ENCODE results near the gene GC. TPM values are rescaled to one million over a fixed set of nuclear protein-coding genes. Genes with fewer than 3 reads are reported as not detected.

The GC gene, protein sequence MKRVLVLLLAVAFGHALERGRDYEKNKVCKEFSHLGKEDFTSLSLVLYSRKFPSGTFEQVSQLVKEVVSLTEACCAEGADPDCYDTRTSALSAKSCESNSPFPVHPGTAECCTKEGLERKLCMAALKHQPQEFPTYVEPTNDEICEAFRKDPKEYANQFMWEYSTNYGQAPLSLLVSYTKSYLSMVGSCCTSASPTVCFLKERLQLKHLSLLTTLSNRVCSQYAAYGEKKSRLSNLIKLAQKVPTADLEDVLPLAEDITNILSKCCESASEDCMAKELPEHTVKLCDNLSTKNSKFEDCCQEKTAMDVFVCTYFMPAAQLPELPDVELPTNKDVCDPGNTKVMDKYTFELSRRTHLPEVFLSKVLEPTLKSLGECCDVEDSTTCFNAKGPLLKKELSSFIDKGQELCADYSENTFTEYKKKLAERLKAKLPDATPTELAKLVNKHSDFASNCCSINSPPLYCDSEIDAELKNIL
- total RNA-seq, result not detected in 2 replicates

DNA sequence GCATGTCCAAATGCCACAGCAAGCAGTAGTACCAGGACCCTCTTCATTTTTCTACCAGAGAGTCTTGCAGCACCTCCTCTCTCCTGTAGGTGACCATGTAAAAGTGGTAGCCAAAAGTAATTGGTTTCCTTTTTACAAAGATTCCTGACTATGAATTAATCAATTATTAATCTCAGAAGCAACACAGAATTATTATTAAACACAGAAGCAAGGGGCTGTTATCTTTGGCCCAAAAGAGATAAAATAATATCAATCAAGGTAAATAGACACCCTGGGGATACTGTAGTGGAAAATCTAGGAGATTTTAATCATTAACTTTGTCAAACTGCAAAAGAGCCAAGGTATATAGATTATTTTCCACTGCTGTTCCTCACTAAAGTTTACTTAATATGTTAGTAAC lies at the start of gene GC:
Gene GC (minus strand): TSS at position 108 of the 400 bp plus-strand sequence. CDS start 61 bp downstream, at position 47.
- TF ChIP-seq, protein P1, sequence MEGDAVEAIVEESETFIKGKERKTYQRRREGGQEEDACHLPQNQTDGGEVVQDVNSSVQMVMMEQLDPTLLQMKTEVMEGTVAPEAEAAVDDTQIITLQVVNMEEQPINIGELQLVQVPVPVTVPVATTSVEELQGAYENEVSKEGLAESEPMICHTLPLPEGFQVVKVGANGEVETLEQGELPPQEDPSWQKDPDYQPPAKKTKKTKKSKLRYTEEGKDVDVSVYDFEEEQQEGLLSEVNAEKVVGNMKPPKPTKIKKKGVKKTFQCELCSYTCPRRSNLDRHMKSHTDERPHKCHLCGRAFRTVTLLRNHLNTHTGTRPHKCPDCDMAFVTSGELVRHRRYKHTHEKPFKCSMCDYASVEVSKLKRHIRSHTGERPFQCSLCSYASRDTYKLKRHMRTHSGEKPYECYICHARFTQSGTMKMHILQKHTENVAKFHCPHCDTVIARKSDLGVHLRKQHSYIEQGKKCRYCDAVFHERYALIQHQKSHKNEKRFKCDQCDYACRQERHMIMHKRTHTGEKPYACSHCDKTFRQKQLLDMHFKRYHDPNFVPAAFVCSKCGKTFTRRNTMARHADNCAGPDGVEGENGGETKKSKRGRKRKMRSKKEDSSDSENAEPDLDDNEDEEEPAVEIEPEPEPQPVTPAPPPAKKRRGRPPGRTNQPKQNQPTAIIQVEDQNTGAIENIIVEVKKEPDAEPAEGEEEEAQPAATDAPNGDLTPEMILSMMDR (IDR thresholded peaks at IDR 0.05), result no peak
- no peaks in the 10 kb centered on the region for H3K36me3 Mint-ChIP-seq (ENCODE audit: low read depth)
- ChIA-PET CTCF (no interaction called here), POLR2A (no interaction called here)
- no peak for DNase-seq
- no peaks in the 10 kb centered on the region for H3K9me3 Mint-ChIP-seq
- H3K4me1 Mint-ChIP-seq, result no peaks in the 10 kb centered on the region
- no peaks in the 10 kb centered on the region for H3K27me3 Mint-ChIP-seq
- H3K4me3 Mint-ChIP-seq, result no peak within 1 kb of the TSS
- no peak for ATAC-seq (ENCODE audit: low read depth)
- intact Hi-C loops (cut with micrococcal nuclease), result no loop called here
- H3K27ac Mint-ChIP-seq, result no peak within 1 kb of the TSS

DNA sequence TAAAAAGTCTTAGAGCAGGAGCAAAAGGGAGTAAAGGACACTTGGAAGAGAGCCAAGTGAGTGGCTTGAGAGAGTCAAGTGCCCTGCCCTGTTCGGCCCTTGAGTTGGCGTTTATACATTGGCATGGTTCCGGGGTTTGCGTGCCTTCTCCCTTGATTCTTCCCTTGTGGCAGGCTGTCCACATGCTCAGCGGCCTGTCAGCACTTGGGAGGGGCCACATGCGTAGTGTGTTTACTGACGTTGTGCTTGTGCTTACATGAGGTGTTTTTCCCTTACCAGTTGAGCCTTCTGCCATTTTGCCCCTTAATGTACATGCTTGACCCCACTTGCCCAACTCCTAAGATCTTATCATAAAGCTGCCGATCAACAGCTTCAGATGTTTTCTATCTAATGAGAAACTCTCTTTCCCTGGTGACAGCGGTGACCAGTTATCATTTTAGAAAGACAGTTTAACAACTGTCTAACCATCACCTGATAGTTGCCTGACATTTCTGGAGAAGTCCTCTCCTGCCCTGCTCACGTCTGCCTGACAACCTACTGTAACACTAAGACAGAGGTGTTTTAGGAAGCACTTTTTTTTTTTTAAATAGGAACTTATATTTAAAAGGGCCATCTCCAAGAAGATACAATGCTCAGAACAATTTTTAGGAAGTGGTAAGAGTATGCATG lies 49.5 kb upstream of the GC start:
- intact Hi-C loops (cut with micrococcal nuclease), result no loop called here
- no peak for DNase-seq
- ChIA-PET CTCF (no interaction called here), POLR2A (no interaction called here)
- H3K27ac Mint-ChIP-seq, result no peak overlapping the region
- no peak for ATAC-seq (ENCODE audit: low read depth)
- no peaks in the 10 kb centered on the region for H3K27me3 Mint-ChIP-seq
- no peaks in the 10 kb centered on the region for H3K4me1 Mint-ChIP-seq
- H3K4me3 Mint-ChIP-seq, result no peak overlapping the region
- no peaks in the 10 kb centered on the region for H3K36me3 Mint-ChIP-seq (ENCODE audit: low read depth)
- TF ChIP-seq, protein P1 (IDR thresholded peaks at IDR 0.05), result no peak
- H3K9me3 Mint-ChIP-seq, result no peaks in the 10 kb centered on the region

DNA sequence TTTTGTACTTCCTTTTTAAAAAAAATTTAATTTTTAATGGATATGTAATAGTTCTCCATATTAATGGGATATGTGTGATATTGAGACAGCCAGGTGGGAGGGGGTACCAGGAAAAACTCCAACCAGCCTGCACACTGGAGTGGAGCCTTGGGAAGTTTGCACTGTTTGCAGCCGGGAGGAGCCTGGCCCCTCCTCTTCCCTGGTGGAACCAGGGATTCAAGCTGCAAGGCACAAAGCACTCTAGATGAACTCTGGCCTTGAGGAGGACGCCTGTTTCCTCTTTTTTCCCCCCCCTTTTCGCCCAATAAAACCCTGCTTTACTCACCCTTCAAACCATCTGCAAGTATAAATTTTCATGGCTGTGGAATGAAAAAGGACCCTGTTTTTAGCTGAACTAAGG lies 48.2 kb upstream of the GC start:
- TF ChIP-seq, protein P1 (IDR thresholded peaks at IDR 0.05), result no peak
- Mint-ChIP-seq H3K27me3 (no peaks in the 10 kb centered on the region), H3K4me3 (no peak overlapping the region), H3K9me3 (no peaks in the 10 kb centered on the region), H3K4me1 (no peaks in the 10 kb centered on the region), H3K36me3 (ENCODE audit: low read depth) (no peaks in the 10 kb centered on the region), H3K27ac (no peak overlapping the region)
- ChIA-PET CTCF (no interaction called here), POLR2A (no interaction called here)
- intact Hi-C loops (cut with micrococcal nuclease), result no loop called here
- DNase-seq (no peak), ATAC-seq (ENCODE audit: low read depth) (no peak)

DNA sequence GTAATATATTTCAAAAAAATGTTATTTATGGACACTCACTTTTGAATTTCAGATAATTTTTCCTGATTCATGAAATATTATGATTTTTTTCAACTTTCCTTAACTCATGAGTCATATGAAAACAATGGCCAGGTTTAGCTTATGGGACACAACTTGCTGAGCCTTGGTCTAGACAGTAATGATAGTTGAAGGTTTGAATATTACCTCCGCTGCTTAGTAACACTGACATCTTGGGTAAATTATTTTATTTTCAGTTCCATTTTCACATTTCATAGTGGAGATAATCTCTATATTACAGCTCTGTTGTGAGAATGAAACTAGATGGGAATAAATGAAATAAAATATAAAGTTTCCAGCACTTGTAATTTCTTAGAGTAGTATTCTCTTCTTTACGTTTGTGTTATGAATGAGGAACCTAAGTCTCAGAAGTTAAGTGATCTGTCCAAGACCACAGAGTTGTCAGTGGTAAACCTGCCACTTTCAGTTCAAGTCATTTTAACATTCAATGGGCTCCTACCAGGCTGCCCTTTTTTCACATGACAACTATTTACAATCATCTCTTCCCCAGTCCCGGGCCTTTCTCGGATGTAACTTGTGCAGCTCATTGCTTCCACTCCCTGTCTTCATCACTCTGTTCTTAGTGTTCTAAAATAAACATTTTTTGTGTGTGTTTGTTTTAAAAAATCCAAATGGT lies 46.8 kb upstream of the GC start:
- CTCF ChIA-PET, result no interaction called here
- no peaks in the 10 kb centered on the region for H3K4me1 Mint-ChIP-seq
- ATAC-seq (ENCODE audit: low read depth), result no peak

More for the DNA sequence above, 46.8 kb upstream of the GC start:
- H3K27ac Mint-ChIP-seq, result no peak overlapping the region
- no peak for DNase-seq
- no peak overlapping the region for H3K4me3 Mint-ChIP-seq
- no peaks in the 10 kb centered on the region for H3K36me3 Mint-ChIP-seq (ENCODE audit: low read depth)
- no peaks in the 10 kb centered on the region for H3K27me3 Mint-ChIP-seq
- intact Hi-C loops (cut with micrococcal nuclease), result no loop called here
- POLR2A ChIA-PET, result no interaction called here
- TF ChIP-seq, protein P1 (IDR thresholded peaks at IDR 0.05), result no peak
- H3K9me3 Mint-ChIP-seq, result no peaks in the 10 kb centered on the region

All from activated B cell treated with CpG ODN at 0.5 μM for 24 hours (primary cell).